Stimulated activated memory B cell treated with anti-CD40 and anti-IgM and Interleukin-4, amounts not matched to agents 10 μg/mL and 1 μg/mL and 100 μg/mL, for 72 hours (primary cell): ENCODE measurements around the gene SRD5A3.

ENCODE experiments used
- ATAC-seq: fragments of 150-1000 bp; cut with Tn5 transposase; 2 replicates; pipeline ENCODE4 v1.10.0; 2021
- H3K27ac Mint-ChIP-seq: one replicate; pipeline ENCODE4 v1.8.0; 2022; ENCODE audit warnings: mild to moderate bottlenecking, mixed read lengths
- H3K27me3 Mint-ChIP-seq: one replicate; pipeline ENCODE4 v1.8.0; 2022; ENCODE audit warnings: mixed read lengths
- H3K36me3 Mint-ChIP-seq: one replicate; pipeline ENCODE4 v1.8.0; 2022; ENCODE audit warnings: mixed read lengths
- H3K4me1 Mint-ChIP-seq: one replicate; pipeline ENCODE4 v1.8.0; 2022; ENCODE audit warnings: mixed read lengths
- H3K4me3 Mint-ChIP-seq: one replicate; pipeline ENCODE4 v1.8.0; 2022; ENCODE audit warnings: mild to moderate bottlenecking, moderate library complexity, mixed read lengths
- H3K9me3 Mint-ChIP-seq: one replicate; pipeline ENCODE4 v1.8.0; 2022; ENCODE audit warnings: mixed read lengths

SRD5A3 gene

DNA sequence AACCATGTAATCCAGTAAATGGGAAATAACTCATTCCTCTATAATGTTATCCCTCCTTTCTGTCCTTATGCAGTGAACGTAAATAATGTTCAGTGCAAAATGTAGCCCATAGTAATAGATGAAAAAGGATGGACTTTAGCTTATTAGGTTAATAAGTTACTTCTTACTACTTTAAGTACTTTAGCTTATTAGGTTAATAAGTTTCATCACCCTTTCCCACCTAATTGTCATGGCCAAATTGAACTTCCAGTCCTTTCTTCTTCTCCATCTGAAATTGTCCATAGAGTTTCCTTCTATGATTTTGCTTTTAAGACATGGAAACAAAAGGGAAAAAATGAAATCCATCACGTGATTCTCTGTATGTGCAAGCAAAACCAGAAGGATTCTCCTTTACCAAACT lies 34.5 kb downstream of the SRD5A3 start:
- Mint-ChIP-seq H3K27me3 (no peaks in the 10 kb centered on the region), H3K4me1 (no peaks in the 10 kb centered on the region)
- ATAC-seq, result no peak

DNA sequence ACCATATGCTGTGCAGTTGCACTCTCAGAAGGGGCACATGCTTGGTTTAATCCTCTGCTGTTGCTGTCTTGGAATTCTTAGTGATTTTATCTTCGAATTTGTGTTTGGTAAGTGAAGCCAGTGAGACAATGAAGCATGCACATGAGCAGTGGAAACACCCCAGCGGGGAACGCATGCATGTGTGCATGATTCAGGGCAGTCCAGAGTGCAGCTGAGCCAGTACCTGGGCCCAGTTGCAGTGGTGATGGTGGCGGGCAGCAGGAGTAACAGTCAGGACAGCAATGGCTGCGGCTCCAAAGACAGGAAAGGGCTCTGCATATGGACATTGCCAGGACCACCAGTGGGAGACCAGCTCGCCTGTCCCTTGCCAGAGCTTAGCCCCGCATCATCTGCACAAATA lies 35.5 kb downstream of the SRD5A3 start:
- Mint-ChIP-seq H3K9me3 (no peaks in the 10 kb centered on the region), H3K27me3 (no peaks in the 10 kb centered on the region), H3K4me3 (no peak overlapping the region), H3K27ac (no peak overlapping the region), H3K36me3 (no peaks in the 10 kb centered on the region), H3K4me1 (no peaks in the 10 kb centered on the region)
- ATAC-seq, result no peak

More for the DNA sequence above, 34.5 kb downstream of the SRD5A3 start:
- Mint-ChIP-seq H3K27ac (no peak overlapping the region), H3K4me3 (no peak overlapping the region), H3K9me3 (no peaks in the 10 kb centered on the region), H3K36me3 (no peaks in the 10 kb centered on the region)

DNA sequence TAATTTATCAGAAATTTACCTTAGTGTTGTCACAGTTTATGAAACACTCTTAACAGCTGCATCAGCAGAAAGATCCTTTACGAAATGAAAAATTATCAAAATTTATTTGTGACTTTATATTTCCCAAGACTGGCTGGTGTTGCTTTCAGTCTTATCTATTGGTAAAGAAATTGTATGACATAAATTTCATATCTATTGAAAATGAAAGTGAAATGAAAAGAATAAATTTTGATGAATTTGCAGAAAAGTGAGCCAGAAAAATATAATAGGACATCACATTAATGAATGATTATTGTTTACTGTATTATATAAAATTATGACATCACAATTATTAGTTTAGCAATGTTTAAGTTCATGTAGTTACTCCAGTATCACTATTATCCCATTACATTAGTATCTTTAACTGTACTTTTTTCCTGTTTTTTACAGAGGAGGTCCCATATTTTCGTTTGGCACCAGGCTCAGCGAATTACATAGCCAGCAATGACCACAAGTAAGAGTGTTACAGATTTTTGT lies 36.5 kb downstream of the SRD5A3 start:
- no peaks in the 10 kb centered on the region for H3K4me1 Mint-ChIP-seq
- no peaks in the 10 kb centered on the region for H3K36me3 Mint-ChIP-seq
- H3K9me3 Mint-ChIP-seq, result no peaks in the 10 kb centered on the region
- H3K27ac Mint-ChIP-seq, result no peak overlapping the region
- no peak overlapping the region for H3K4me3 Mint-ChIP-seq
- no peak for ATAC-seq
- H3K27me3 Mint-ChIP-seq, result no peaks in the 10 kb centered on the region

DNA sequence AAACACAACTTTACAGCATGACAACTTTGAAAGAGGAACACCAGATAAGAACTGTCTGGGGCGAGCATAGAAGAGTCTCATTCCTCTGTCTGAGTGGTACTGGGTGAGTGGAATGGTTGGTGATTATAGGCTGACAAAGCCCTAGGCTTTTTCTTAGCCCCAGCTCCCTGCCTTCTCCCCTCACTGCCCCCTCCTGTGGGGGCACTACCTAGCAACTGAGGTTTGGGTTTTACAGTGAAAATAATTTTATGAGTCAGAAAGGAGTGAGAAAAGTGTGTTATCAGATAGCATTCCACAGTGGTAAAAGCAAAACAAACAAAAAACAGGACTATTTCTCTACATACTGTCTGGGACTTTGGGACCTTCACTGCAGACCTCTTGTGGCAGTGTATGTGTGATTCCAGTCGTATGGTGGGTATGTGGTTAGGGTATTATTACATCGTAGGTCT lies 39.2 kb downstream of the SRD5A3 start:
- no peaks in the 10 kb centered on the region for H3K27me3 Mint-ChIP-seq
- H3K27ac Mint-ChIP-seq, result no peak overlapping the region
- H3K9me3 Mint-ChIP-seq, result no peaks in the 10 kb centered on the region
- H3K4me1 Mint-ChIP-seq, result no peaks in the 10 kb centered on the region
- ATAC-seq, result no peak
- no peaks in the 10 kb centered on the region for H3K36me3 Mint-ChIP-seq
- no peak overlapping the region for H3K4me3 Mint-ChIP-seq

DNA sequence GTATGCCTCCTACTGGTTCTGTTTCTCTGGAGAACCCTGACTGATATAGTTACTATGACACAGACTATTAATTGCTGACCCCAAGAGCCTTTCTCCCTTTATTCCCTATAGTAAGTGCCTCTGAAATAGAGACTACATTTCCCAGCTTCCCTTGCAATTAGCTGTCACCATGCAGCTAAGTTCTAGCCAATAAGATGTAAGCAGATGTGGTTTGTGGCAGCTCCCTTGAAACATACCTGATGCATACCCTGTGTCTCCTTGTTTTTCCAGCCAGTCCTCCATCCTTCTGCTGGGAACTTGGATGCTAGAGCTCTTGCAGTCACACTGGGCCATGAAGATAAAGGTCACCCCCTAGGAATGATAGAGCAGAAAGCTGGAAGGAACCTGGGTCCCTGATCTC lies 40.0 kb downstream of the SRD5A3 start:
- no peaks in the 10 kb centered on the region for H3K27me3 Mint-ChIP-seq
- no peak overlapping the region for H3K27ac Mint-ChIP-seq
- no peak overlapping the region for H3K4me3 Mint-ChIP-seq
- H3K9me3 Mint-ChIP-seq, result no peaks in the 10 kb centered on the region
- H3K4me1 Mint-ChIP-seq, result no peaks in the 10 kb centered on the region
- no peak for ATAC-seq
- no peaks in the 10 kb centered on the region for H3K36me3 Mint-ChIP-seq

DNA sequence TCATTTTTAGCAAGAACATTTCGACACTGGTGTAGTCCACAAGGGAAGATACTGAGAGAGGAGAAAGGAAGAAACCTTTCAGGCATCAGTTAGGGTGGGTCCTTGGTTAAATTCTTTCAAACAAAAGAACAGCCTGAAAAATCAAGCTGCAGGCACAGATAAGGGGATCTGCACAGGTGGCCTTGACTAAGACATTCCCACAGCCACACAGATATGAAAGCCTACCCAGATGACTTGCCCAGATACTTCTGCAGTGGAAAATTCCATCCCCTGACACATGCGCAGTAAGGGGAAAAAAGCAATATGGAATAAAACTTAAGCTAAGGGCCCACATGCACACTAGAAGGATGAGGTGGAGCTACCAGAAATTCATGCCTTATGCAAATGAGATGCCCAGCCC lies 40.8 kb downstream of the SRD5A3 start:
- H3K9me3 Mint-ChIP-seq, result no peaks in the 10 kb centered on the region
- H3K27ac Mint-ChIP-seq, result no peak overlapping the region
- no peaks in the 10 kb centered on the region for H3K27me3 Mint-ChIP-seq
- H3K4me3 Mint-ChIP-seq, result no peak overlapping the region
- ATAC-seq, result no peak
- no peaks in the 10 kb centered on the region for H3K4me1 Mint-ChIP-seq
- H3K36me3 Mint-ChIP-seq, result no peaks in the 10 kb centered on the region

DNA sequence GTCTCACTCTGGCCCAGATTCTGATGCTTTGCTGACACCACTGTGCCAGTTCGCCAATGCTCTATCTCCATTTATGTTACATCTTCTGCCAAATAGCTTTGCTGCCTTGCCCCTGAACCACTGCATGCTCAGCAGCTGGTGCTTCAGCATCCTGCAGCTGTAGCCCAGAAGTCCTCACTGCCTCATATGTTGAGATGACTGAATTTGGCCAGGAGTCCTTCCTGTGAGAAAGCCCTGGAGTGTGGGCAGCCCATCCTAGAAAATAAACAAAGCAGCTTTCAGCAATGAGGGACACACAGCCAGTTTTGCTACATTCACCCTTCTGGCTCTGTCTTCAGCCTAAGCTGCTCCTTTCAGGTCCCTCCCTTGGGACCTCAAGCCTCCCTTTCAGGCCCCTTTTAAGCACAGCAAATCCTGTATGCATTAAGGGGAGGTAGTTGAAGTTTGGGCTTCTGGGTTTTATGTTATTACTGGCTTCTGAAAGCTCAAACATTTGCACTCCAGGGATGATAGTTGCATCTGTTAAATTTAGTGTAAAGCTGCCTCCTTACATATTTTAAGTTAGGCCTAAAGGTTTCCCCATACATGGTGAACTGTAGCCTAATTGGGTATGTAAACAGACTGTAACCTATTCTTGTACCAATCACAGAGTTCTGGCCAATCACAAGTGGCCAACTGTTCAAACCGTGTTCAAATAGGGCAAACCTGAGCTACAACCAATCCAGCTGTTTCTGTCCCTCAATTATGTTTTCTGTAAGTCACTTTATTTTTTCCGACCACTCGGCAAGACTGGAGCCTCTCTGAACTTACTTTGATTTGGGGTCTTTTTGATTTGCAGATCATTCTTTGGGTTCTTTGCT lies 47.6 kb downstream of the SRD5A3 start:
- no peak overlapping the region for H3K4me3 Mint-ChIP-seq
- no peaks in the 10 kb centered on the region for H3K27me3 Mint-ChIP-seq
- no peaks in the 10 kb centered on the region for H3K9me3 Mint-ChIP-seq
- no peak overlapping the region for H3K27ac Mint-ChIP-seq
- peaks cover 19% of the 10 kb centered on the region for H3K4me1 Mint-ChIP-seq
- no peak for ATAC-seq
- H3K36me3 Mint-ChIP-seq, result peaks cover 14% of the 10 kb centered on the region

DNA sequence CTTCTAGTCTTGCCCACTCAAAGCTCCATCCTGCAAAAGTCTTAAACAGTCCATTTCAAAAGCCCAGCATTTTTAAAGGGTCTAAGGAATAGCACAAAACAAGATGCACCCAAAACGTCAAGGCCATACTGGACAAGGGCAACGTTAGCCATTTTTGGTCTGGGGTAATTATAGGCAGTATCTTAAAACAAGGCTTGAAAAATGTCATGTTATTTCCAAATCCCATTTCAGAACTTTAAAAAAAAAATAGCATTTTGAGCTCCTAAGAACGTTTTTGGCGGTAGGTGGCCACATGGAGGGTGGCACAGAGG lies 49.1 kb downstream of the SRD5A3 start:
- Mint-ChIP-seq H3K4me1 (peaks cover 27% of the 10 kb centered on the region), H3K36me3 (peaks cover 20% of the 10 kb centered on the region), H3K4me3 (peak overlapping the region; percentile 97), H3K27me3 (no peaks in the 10 kb centered on the region), H3K9me3 (no peaks in the 10 kb centered on the region), H3K27ac (peak overlapping the region; percentile 95)
- no peak for ATAC-seq

DNA sequence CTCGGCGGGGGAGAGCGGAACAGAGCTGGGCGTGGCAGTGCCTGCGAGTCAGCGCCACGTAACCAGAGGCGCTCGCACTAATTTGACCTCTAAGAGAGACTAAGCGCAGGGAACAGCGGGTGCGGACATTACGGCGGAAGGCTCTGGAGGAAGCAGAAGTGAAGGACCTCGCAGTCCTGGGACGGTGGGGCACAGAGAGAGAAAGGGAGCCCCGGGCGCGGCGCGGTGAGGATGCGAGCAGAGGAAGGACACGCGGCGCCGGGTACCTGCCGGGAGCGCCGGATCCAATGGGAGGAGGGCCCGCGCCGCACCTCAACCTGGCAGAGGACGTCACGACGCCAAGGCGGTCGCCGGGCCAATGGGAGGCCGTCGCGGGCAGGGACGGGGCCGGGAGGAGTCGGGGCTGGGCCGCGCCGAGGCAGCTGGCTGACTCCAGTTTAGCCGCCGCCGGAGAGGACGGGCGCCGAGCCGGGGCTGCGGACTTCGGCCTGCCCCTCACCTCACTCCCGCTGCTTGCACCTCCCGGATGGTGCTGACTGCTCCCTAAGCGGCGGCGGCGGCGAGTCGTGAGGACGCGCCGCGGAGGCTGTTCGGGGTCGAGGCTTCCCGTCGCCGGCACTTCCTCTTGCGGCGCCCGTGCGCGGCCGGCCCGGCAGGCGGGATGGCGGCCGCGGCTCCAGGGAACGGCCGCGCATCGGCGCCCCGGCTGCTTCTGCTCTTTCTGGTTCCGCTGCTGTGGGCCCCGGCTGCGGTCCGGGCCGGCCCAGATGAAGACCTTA lies 49.7 kb downstream of the SRD5A3 start, which contains the start of gene TMEM165:
Gene TMEM165 (plus strand): TSS at position 429 of the 779 bp plus-strand sequence. CDS start 233 bp downstream, at position 662.
- Mint-ChIP-seq H3K9me3 (no peaks in the 10 kb centered on the region), H3K27ac (peak within 1 kb of the TSS; percentile 95), H3K4me3 (peak within 1 kb of the TSS; percentile 97), H3K27me3 (no peaks in the 10 kb centered on the region), H3K36me3 (peaks cover 25% of the 10 kb centered on the region), H3K4me1 (peaks cover 32% of the 10 kb centered on the region)
- ATAC-seq, result peak; percentile 98

DNA sequence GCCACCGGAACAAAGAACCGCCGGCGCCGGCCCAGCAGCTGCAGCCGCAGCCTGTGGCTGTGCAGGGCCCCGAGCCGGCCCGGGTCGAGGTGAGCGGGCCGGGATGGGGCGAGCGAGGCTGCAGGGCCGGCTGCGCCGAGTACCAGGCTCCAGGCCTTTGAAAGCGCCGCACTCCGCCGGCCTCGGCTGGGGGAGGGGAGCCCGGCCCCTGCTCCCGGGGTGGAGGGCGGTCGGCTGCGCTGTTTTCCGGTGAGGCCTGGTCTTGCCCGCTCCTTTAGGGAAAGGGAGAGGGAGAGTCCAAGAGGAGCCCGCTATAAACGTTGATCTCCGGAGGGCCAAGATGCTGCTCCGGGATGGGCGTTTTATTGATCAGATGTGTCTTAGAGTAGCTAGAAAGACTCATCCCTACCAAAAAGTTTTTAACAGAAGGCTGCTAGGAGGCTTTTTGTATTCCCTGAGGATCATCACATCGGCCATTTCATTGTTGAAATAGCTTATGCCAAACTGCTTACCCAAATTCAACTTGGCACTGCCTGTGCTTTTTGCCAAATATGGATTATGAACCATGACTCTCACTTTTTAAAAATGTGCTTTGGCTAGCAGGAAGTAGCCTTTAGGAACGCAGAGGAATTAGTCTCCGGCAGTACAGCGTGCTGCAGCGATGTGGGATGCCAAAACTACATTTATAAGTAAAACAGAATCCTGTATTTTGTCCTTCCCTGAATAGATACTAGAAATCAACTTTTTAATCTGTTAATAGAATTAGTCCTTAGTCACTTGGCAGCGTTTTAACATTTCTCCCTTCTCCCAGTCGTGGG lies 50.5 kb downstream of the SRD5A3 start:
- Mint-ChIP-seq H3K9me3 (no peaks in the 10 kb centered on the region), H3K27ac (peak overlapping the region; percentile 95), H3K27me3 (no peaks in the 10 kb centered on the region), H3K4me1 (peaks cover 38% of the 10 kb centered on the region), H3K4me3 (peak overlapping the region; percentile 97), H3K36me3 (peaks cover 30% of the 10 kb centered on the region)
- ATAC-seq, result peak; percentile 47

DNA sequence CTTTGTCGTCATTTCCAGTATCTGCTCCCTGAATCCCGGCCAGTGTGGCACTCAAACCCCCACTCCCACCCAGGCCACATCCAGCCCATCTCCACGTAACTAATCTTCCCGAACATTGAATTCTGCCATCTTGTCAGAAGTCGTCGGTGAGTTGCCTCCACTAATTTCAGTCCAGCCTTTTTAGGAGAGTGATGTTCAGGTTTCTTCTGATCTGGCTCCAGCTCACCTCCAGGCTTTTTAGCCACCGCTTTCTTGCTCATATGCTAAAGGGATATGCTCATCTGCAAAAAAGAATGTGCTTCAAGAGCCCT lies 51.0 kb downstream of the SRD5A3 start:
- no peaks in the 10 kb centered on the region for H3K27me3 Mint-ChIP-seq
- H3K9me3 Mint-ChIP-seq, result no peaks in the 10 kb centered on the region
- H3K27ac Mint-ChIP-seq, result peak overlapping the region; percentile 95
- peaks cover 30% of the 10 kb centered on the region for H3K36me3 Mint-ChIP-seq
- peak overlapping the region; percentile 90 for H3K4me3 Mint-ChIP-seq
- ATAC-seq, result no peak
- peaks cover 38% of the 10 kb centered on the region for H3K4me1 Mint-ChIP-seq

DNA sequence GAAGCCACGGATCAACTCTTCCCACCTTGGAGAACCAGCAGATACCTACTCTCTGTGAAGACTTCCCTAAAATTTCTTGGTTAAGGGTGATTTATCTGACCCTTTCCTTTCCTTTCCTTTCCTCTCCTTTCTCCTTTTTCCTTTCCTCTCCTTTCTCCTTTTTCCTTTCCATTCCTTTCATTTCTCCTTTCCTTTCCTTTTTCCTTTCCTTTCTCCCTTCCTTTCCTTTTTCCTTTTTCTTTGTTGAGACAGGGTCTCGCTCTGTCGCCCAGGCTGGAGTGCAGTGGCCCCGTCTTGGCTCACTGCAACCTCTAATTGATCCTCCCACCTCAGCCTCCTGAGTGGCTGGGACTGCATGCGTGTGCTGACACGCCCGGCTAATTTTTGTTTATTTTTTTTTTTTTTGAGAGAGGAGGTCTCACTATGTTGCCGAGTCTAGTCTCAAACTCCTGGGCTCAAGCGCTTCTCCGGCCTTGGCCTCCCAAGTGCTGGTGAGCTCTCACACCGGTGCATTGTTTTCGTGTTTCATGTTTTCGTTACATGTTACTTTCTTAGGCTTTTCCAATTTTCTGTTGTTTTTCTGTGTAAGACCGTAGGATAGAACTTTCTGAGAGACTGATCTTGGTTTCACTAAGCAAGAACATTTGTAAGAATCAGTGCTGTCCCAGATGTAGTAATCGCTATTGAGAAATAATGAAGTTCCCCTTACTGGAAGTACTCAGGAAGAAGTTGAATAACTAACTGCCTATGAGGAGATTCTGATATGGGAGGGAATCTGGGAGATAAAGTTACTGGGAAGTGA lies 51.7 kb downstream of the SRD5A3 start:
- H3K4me3 Mint-ChIP-seq, result peak overlapping the region; percentile 90
- ATAC-seq, result no peak
- H3K27me3 Mint-ChIP-seq, result no peaks in the 10 kb centered on the region
- H3K9me3 Mint-ChIP-seq, result no peaks in the 10 kb centered on the region
- H3K36me3 Mint-ChIP-seq, result peaks cover 30% of the 10 kb centered on the region
- H3K27ac Mint-ChIP-seq, result peak overlapping the region; percentile 95
- peaks cover 38% of the 10 kb centered on the region for H3K4me1 Mint-ChIP-seq

DNA sequence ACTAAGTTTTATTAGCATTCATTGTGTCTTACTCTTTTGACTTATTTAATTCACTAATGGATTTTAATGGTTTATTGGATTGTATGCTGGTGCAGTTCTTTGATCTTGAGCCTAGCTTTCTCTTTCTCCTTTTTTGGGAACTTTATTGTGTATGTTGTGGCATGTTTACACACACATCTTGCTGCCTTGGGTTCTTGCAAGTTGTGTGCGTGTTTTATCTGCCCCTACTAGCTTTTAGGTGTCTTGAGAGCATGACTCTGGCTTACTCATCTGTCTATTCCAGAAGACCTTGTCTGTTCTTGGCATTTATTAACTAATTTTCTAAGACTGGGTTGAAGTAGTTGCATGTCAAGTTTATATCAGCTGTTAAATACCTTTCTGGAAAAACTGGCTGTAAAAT lies 52.4 kb downstream of the SRD5A3 start:
- ATAC-seq, result no peak
- H3K36me3 Mint-ChIP-seq, result peaks cover 30% of the 10 kb centered on the region
- peak overlapping the region; percentile 95 for H3K27ac Mint-ChIP-seq
- peaks cover 39% of the 10 kb centered on the region for H3K4me1 Mint-ChIP-seq
- H3K4me3 Mint-ChIP-seq, result peak overlapping the region; percentile 90
- H3K27me3 Mint-ChIP-seq, result no peaks in the 10 kb centered on the region
- no peaks in the 10 kb centered on the region for H3K9me3 Mint-ChIP-seq

DNA sequence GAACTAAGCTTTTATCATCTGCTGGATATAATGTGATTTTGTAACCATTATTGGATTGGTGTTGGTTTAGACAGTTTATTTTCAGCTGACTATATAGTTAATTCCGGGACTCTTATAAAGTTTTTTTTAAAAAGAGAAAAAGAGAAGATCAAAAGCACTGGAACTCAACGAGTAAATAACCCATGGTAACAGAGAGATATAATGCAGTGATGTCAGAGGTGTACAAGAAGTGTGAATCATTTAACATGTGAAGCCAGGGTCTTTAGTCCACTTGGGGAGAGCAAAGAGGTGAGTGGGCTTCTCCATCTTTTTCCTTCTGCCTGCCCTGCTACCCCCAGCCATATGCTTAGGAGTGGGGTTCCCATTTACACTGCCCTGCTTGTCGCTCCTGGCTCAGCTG lies 52.9 kb downstream of the SRD5A3 start:
- H3K4me1 Mint-ChIP-seq, result peaks cover 44% of the 10 kb centered on the region
- H3K36me3 Mint-ChIP-seq, result peaks cover 35% of the 10 kb centered on the region
- H3K9me3 Mint-ChIP-seq, result no peaks in the 10 kb centered on the region
- no peak for ATAC-seq
- H3K4me3 Mint-ChIP-seq, result peak overlapping the region; percentile 59
- H3K27me3 Mint-ChIP-seq, result no peaks in the 10 kb centered on the region
- H3K27ac Mint-ChIP-seq, result peak overlapping the region; percentile 95
